ENCODE measurements around the gene TARDBP.
"Not testable (repeated sequence)": the region's sequence is repeated elsewhere in the genome, so short reads cannot be mapped to it uniquely, and the experiment has no call there.

Gene TARDBP

GRCh38 chr1:11061652-11062365, 49.4 kb downstream of the TARDBP start:
- no peak for FAIRE-seq

GRCh38 chr1:11062965-11063401, 50.5 kb downstream of the TARDBP start:
- FAIRE-seq: no peak

- not testable (repeated sequence) for FAIRE-seq
Observed at GRCh38 chr1:11063937-11064537, 51.6 kb downstream of the TARDBP start.

GRCh38 chr1:11064942-11065341, 52.5 kb downstream of the TARDBP start:
- FAIRE-seq: no peak

GRCh38 chr1:11065796-11066195, 53.3 kb downstream of the TARDBP start:
- no peak for FAIRE-seq

GRCh38 chr1:11067716-11068599, 55.5 kb downstream of the TARDBP start:
- no peak for FAIRE-seq

GRCh38 chr1:11068600-11069473, 56.4 kb downstream of the TARDBP start:
- FAIRE-seq: no peak

GRCh38 chr1:11070876-11071275, 58.4 kb downstream of the TARDBP start:
- no peak for FAIRE-seq

GRCh38 chr1:11071463-11072215, 59.2 kb downstream of the TARDBP start:
- no peak for FAIRE-seq

- FAIRE-seq: peak; percentile 17
Observed at GRCh38 chr1:11072216-11072917, 59.9 kb downstream of the TARDBP start.

- FAIRE-seq: not testable (repeated sequence)
Observed at GRCh38 chr1:11073398-11073797, 60.9 kb downstream of the TARDBP start.
